CD4-positive, alpha-beta T cell treated with Interleukin-15 for 1 hour (primary cell): Measurements from ENCODE around the gene APOM.

Experiments
- DNase-seq: peaks from one replicate; pipeline ENCODE4 v3.0.0-alpha.2; 2020

Gene APOM

GRCh38 chr6:31655349-31656237, at the start of gene APOM:
TSS of gene APOM (plus strand) at chr6:31655894. CDS start at chr6:31655967, 73 bp downstream.
- no peak for DNase-seq

GRCh38 chr6:31607317-31607716, 48.4 kb upstream of the APOM start:
- DNase-seq = no peak

DNA sequence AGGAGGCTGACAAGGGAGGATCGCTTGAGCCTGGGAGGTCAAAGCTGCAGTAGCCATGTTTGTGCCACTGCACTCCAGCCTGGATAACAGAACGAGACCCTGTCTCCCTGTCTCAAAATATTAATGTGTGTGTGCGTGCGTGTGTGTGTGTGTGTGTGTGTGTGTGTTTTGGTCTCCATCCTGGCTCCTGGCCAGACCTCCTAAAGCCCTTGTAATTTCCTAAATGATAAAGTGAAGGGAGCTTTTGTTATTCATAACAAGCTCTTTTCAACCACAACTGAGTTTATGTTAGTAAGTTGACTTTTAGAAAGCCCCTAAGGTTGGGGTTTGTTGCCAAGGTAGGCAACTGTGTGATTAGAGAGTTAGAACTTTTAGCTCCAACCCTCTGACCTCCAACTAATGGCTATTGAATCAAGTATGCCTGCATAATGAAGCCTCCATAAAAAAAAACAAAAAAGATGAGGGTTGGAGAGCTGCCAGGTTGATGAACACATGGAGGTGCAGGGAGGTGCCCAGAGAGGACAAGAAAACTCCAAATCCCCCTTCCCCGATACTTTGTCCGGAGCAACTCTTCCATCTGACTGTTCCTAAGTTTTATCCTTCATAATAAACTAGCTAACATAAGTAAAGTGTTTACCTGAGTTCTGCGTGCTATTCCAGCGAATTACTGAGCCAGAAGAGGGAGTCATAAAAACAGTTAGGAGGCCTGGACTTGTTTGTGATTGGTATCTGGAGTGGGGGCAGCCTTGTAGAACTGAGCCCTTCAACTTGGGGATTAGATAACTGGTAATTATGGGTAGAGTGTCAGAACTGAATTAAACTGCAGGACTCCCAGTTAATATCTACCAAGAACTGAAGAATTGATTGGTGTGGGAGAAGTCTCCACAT, 45.9 kb upstream of the APOM start:
- no peak for DNase-seq

DNA sequence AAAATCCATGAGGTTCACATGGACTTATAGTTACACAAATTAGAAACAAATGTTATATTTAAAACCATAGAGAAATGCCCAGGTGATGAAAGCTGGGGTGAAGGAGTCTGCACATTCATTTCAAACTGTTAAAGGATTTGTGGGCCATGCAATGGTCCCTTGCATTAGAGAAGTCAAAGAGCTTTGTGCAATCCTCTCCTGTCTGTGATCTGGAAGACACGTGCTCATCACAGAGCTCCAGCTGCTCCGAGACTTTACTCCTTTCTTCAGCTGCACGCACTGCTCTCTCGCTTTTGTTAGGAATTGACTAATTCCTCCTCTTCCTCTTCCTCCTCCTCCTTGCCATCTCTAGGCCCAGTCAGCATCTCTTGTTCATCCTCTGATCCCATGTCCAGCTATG, 44.7 kb upstream of the APOM start:
- no peak for DNase-seq

DNA sequence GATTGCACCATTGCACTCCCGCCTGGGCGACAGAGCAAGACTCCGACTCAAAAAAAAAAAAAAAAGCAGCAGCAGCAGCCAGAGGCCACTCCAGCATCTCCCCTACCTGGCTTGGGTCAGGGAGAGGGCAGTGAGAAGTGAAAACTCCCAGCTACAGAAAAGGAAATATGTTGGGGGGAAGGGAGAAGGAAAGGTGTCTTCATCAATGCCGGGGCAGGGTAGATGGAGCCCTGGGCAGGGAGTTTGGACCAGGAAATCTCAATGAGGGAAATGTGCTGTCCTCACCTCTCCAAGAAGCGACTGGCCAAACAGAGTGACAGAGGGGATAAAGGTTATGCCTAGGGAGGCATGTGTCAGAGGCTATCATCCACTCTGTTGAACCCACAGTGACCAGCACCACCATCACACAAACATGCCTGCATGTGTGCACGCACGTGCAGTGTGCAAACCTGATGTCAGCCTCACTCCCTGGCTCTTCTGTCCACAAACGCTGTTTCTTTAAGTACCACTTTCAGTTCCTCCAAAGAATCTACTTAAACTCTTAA, 41.5 kb upstream of the APOM start:
- peak; percentile 38 for DNase-seq

DNA sequence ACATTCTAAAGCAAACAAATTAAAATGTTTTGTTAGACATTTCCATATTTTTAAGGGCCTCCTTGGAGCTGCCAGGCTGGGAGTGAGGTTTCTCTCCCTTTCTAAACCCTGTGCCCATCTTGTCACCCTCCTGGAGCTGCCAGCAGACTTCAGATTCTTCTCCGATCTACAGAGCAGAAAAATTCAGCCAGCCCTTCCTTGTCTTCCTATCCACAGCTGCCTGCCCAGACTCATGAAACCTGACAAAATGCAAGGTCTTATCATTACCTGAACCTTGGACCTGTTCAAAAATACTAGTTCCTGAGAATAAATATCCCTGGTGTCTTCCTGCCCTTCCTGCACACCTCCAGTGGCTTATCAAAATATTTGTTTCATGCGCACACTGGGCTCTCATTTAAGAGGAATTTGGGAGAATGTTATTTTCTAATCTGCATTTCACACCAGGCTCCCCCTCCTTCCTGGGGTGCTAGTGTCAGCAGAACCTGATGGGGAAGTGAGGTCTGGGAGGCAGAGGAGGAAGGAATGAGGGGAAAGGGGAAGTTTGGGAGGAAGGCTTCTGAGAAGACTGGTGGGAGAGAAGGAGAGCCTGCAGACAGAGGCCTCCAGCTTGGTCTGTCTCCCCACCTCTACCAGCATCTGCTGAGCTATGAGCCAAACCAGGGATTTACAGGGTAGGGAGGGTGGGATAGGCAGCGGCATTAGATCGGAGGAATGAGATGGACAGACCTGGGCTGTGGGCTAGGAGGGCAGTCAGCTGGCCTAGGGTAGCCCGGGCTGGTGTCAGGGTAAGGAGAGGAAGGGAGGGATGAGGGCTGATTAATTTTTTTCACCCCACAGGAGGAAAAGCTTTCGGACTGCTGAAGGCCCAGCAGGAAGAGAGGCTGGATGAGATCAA, 40.8 kb upstream of the APOM start, which contains the start of gene AIF1:
AIF1 (plus strand) TSS at position 551 of the 895 bp plus-strand sequence; CDS start at position 647, 96 bp downstream.
- DNase-seq = peak; percentile 25

DNA sequence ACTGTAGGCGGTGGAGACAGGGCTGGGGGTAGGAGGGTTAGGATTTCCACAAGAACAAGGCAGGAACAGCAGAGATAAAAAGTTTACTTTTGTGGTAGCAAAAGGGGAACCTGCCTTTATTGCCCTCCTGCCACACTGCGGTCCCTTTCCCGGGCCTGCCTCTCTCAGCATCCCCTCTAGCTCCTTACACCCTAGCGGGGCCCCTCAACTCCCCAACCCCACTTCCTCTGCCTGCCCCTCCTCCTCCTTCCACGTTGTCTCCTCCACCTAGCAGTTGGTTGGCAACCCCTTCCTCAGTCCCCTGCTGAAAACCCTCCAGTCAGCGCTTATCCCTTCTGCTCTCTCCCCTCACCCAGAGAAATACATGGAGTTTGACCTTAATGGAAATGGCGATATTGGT, 39.9 kb upstream of the APOM start:
- DNase-seq = peak; percentile 38

DNA sequence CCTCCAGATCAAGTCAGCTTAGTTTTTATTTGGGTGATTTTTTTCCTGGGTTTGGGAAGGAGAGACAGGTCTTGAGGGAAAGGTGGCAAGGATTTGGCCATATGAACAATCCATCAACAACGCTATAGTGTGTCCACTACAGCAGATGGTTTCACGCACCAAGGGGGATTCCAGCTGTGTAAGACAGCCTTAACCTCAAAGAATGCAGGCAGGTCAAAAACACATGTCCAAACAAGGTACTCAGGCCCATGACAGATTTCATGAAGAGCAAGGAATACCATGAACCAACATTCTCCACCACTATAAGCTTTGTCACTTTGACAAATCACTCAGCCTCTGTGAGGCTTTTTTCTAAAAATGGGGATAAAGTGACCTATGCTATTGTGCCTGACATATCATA, 38.7 kb upstream of the APOM start:
- DNase-seq = no peak

DNA sequence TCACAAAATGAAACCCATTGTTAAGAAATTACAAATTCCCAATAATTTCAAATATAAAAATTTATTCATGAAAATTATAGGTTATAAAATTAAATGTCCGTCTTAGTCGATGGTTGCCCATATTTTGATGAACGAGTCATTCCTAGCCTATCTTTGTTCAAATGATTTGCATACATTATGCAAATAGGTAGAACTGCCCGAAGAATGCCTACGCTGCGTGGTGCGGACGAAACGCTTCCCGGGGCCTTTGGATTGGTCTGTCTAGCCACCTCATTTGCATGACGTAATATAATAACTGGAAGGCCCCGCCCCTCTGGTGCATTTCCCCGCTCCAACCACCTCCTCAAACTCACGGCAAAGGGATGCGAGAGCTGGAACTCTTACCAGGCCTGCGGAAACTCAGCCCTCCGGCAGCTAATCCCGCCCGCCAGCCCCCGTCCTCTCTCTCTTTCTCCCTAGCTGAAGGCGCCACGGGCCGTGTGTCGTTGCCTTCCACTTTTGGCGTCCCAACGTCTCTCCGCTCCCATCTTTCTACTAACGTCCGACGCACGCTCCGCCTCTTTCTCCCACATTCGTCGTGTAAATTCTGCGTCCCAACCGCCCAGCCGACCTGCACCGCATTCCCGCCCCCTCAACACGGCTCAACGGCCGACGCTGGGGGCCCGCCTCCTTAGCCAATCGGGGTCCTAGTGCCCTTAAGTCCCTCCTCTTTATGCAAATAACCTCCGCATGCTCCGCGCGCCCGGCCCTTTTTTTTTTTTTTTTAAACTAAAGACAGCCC, 35.7 kb upstream of the APOM start:
- peak; percentile 99 for DNase-seq

- DNase-seq = no peak
Measured at GRCh38 chr6:31620586-31621319, 34.9 kb upstream of the APOM start, which contains the start of gene PRRC2A. TSS of gene PRRC2A (plus strand) at chr6:31620715. CDS start at chr6:31622790, 2,075 bp downstream.

DNA sequence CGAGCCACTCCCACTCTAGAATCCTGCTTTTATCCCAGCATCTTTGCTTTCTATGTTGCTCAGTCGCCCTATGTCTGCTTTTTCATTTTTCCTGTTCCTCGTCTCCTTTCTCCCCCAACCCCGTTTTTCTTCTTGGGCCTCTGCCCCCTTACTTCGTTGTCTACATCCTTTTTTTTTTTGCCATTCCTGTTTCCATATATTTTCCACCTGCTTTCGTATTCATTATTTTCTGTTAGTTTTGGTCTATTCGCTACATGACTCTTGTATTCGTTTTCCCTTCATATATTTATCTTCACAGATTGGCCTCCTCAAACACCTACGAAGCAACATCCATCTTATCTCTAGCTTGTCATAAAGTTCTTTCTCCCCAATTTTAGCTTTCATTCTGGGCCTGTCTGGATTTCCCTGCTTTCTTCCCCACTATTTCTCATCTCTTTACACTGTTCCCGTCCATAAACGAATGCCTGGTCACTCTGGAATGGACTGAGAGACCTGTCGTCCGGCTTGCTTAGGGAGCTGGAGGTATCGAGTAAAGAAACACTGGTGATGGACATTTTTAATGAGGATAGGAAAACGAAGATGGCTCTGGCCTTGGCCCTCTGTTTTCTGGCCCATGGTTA, 34.3 kb upstream of the APOM start:
- DNase-seq = no peak

DNA sequence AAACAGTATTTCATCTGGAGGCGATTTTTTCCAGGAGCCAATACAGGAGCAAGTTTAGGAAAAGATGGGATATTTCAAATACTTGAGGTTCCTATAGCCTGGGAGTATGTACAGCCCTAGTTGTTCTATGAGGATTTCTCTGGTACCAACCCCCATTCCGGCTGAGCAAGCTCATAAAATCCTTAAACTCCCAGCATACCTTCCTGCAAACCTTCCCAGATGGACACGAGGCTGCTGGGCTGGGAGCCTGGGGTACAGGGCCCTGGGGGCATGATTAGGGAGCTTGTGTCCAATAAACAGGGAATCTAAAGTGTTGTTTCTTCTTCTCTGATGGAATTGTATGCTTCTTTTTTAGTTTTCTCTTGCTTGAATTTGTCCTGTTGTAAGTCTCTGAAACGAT, 33.7 kb upstream of the APOM start:
- no peak for DNase-seq

- DNase-seq = no peak
Measured at GRCh38 chr6:31622684-31623091, 33.0 kb upstream of the APOM start.

DNA sequence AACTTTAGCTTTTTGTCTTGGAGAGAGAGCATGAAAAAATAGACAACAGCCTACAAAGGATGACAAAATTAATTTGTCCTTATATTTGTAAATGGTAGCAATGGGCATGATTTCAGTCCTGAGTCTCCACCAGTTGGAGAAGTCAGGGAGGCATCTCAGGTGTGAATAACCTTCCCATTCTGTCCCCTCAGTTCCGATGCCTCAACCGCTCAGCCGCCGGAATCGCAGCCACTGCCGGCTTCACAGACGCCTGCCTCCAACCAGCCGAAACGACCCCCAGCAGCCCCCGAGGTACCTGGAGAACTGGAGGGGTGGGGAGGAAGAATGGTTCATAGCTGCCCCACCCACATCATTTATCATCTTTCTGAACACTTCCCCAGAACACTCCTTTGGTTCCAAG, 31.6 kb upstream of the APOM start:
- DNase-seq = no peak

- DNase-seq = no peak
Measured at GRCh38 chr6:31626952-31627351, 28.7 kb upstream of the APOM start.

DNA sequence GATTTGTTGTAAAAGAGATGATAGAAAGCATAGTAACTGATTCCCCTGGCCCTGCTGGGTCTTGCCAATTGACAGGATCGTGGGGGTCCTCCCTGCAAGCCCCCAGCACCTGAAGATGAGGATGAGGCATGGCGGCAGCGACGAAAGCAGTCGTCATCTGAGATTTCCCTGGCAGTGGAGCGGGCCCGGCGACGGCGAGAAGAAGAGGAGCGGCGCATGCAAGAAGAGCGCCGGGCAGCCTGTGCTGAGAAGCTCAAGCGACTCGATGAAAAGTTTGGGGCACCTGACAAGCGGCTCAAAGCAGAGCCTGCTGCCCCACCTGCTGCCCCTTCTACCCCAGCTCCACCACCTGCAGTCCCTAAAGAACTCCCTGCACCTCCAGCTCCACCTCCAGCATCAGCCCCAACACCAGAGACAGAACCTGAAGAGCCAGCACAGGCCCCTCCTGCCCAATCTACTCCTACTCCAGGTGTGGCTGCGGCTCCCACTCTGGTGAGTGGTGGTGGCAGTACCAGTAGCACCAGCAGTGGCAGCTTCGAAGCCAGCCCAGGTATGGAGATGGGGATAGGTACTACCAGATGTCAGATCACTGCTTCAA, 27.9 kb upstream of the APOM start:
- no peak for DNase-seq

DNA sequence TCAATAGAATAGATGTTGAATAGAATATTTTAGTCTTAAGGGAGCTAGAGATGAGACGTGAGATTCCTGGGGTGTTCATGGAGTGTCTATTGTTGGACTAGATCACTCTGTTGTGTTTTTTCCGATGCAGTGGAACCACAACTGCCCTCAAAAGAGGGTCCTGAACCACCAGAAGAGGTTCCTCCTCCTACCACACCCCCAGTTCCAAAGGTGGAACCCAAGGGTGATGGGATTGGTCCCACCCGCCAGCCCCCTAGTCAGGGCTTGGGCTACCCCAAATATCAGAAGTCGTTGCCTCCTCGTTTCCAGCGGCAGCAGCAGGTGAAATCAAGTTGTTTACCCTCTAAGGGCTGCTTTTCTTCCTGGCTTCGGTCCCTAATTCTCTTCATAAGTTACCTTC, 26.7 kb upstream of the APOM start:
- DNase-seq = no peak

- DNase-seq = no peak
Measured at GRCh38 chr6:31630177-31630934, 25.3 kb upstream of the APOM start.

DNA sequence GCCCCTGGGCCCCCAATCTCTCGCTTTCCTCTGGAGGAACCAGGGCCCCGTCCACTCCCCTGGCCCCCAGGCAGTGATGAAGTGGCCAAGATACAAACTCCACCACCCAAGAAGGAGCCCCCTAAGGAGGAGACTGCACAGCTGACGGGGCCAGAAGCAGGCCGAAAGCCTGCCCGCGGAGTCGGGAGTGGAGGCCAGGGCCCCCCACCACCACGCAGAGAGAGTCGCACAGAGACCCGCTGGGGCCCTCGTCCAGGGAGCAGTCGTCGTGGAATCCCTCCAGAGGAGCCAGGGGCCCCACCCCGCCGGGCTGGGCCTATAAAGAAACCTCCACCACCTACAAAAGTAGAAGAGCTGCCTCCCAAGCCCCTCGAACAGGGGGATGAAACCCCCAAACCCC, 24.5 kb upstream of the APOM start:
- DNase-seq = no peak
